ENCODE data around the gene LRP1B.

DNA sequence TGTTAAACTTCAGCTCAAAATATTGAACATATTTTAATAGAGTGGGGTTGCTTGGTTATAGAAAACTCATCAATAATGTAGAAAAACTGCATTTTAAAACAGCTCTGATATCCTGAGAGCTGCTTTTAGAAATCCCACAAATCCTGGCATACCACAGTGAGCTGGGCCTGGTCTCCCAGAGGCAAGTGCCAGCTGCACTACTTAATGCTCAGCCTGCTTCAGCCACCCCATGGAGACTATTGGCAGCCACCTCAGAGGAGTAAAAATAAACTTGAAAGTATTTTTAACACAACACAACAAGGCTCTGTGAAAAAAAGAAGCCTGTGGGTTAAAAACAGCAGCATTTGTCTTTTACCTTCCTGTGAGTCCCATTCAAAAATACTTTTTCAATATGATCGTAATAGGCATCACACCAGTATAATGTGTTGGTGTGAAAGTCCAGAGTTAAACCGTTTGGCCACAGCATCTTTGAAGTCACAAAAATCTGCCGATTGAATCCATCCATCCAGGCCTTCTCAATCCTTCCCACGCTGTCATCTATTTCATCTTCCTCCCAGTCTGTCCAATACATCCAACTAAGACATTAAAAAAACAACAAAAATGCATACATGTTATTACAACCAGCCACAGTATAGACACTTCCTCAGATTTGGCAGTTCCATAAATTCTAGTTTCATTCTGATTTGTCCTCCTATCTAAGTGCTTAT lies 1115.3 kb downstream of the LRP1B start:
- TF ChIP-seq, protein P1, sequence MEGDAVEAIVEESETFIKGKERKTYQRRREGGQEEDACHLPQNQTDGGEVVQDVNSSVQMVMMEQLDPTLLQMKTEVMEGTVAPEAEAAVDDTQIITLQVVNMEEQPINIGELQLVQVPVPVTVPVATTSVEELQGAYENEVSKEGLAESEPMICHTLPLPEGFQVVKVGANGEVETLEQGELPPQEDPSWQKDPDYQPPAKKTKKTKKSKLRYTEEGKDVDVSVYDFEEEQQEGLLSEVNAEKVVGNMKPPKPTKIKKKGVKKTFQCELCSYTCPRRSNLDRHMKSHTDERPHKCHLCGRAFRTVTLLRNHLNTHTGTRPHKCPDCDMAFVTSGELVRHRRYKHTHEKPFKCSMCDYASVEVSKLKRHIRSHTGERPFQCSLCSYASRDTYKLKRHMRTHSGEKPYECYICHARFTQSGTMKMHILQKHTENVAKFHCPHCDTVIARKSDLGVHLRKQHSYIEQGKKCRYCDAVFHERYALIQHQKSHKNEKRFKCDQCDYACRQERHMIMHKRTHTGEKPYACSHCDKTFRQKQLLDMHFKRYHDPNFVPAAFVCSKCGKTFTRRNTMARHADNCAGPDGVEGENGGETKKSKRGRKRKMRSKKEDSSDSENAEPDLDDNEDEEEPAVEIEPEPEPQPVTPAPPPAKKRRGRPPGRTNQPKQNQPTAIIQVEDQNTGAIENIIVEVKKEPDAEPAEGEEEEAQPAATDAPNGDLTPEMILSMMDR (IDR thresholded peaks at IDR 0.05; ENCODE audit: borderline replicate concordance, extremely low read depth, low read length, poor library complexity, severe bottlenecking): no peak
- no peak for TF ChIP-seq EZH2 (IDR thresholded peaks at IDR 0.05; ENCODE audit: borderline replicate concordance, low read depth, low read length, severe bottlenecking)

Data from DND-41 (cell line).